Esophagus muscularis mucosa (tissue), 4 donors: ENCODE measurements around the gene TUBGCP3.

Source experiments
- CTCF ChIP-seq, 3 experiments: fragments of 200-600 bp in 2 of 3; fragments of 450-650 bp in 1 of 3; sonication (generic) in 2 of 3; IDR thresholded peaks; one replicate each; pipeline ENCODE4 v1.5.1; 2017 to 2019; ENCODE audit warnings: antibody characterized with exemption in 3 of 3, mild to moderate bottlenecking in 2 of 3, moderate library complexity in 1 of 3
- EP300 ChIP-seq: sonication (generic); formaldehyde crosslinking; IDR thresholded peaks from one replicate; pipeline ENCODE4 v1.6.1; 2017; ENCODE audit warnings: antibody characterized with exemption
- POLR2AphosphoS5 ChIP-seq, 2 donors: sonication (generic); formaldehyde crosslinking; IDR thresholded peaks; one replicate each; pipeline ENCODE4 v1.6.1; 2017; ENCODE audit warnings: antibody characterized with exemption in 2 of 2

GRCh38 chr13:112453207-112453829 lies 134.6 kb downstream of the TUBGCP3 start:
- TF ChIP-seq POLR2AphosphoS5 (IDR thresholded peaks at IDR 0.05) (no peak), EP300 (no peak), CTCF (IDR thresholded peaks at IDR 0.05) (no peak)
